WTC11 (cell line): ENCODE data around the gene WNK2. TPM values are rescaled to one million over a fixed set of nuclear protein-coding genes. Genes with fewer than 3 reads are reported as not detected.

Experiments used
- ATAC-seq: fragments of 200-7000 bp; cut with Tn5 transposase; 2 replicates; pipeline ENCODE4 v1.10.0; 2021; ENCODE audit warnings: mild to moderate bottlenecking, moderate library complexity
- CTCF ChIA-PET: fragments of 300-600 bp; sonication (Branson Sonifier 250); formaldehyde crosslinking; loops from one replicate; lab custom pipeline; 2021; ENCODE audit warnings: antibody characterized with exemption; lab: Charles Lee
- POLR2A ChIA-PET: fragments of 350-600 bp; sonication (Branson Sonifier 250); formaldehyde crosslinking; loops from one replicate; lab custom pipeline; 2021; ENCODE audit warnings: antibody characterized with exemption; lab: Charles Lee
- DNase-seq: peaks from one replicate; pipeline ENCODE4 v3.0.0; 2021; ENCODE audit warnings: low spot score
- H3K27ac Mint-ChIP-seq: 2 replicates; pipeline ENCODE4 v1.8.0; 2021; ENCODE audit warnings: mixed read lengths
- H3K27me3 Mint-ChIP-seq: 2 replicates; pipeline ENCODE4 v1.8.0; 2021; ENCODE audit warnings: low read depth, mild to moderate bottlenecking, moderate library complexity, mixed read lengths
- H3K36me3 Mint-ChIP-seq: 2 replicates; pipeline ENCODE4 v1.8.0; 2021; ENCODE audit warnings: mixed read lengths
- H3K4me1 Mint-ChIP-seq: 2 replicates; pipeline ENCODE4 v1.8.0; 2022; ENCODE audit warnings: mixed read lengths
- H3K4me3 Mint-ChIP-seq: 2 replicates; pipeline ENCODE4 v1.8.0; 2021; ENCODE audit warnings: mild to moderate bottlenecking, moderate library complexity, mixed read lengths
- H3K9me3 Mint-ChIP-seq: 2 replicates; pipeline ENCODE4 v1.8.0; 2021; ENCODE audit warnings: mixed read lengths
- AR ChIP-seq: fragments of 250-450 bp; sonication (Bioruptor Pico); IDR thresholded peaks from 2 replicates; pipeline ENCODE4 v1.9.0; 2021; ENCODE audit warnings: mild to moderate bottlenecking
- ATF1 ChIP-seq: sonication (generic); formaldehyde crosslinking; IDR thresholded peaks from 2 replicates; pipeline ENCODE4 v1.8.1; 2023; ENCODE audit warnings: mild to moderate bottlenecking, moderate library complexity, missing genetic modification reagents
- ATF3 ChIP-seq: sonication (generic); formaldehyde crosslinking; conservative IDR thresholded peaks from 2 replicates; pipeline ENCODE4 v1.8.1; 2022; ENCODE audit warnings: mild to moderate bottlenecking, missing genetic modification reagents
- CREM ChIP-seq: sonication (generic); formaldehyde crosslinking; IDR thresholded peaks from 2 replicates; pipeline ENCODE4 v1.8.1; 2022; ENCODE audit warnings: mild to moderate bottlenecking, missing genetic modification reagents, moderate library complexity
- E2F4 ChIP-seq: sonication (generic); formaldehyde crosslinking; IDR thresholded peaks from 2 replicates; pipeline ENCODE4 v1.8.1; 2022; ENCODE audit warnings: low read depth, mild to moderate bottlenecking, moderate library complexity, missing genetic modification reagents, borderline replicate concordance
- ESRRA ChIP-seq: sonication (generic); formaldehyde crosslinking; IDR thresholded peaks from 2 replicates; pipeline ENCODE4 v1.8.1; 2022; ENCODE audit warnings: mild to moderate bottlenecking, missing genetic modification reagents, borderline replicate concordance
- ETV6 ChIP-seq: sonication (generic); formaldehyde crosslinking; IDR thresholded peaks from 2 replicates; pipeline ENCODE4 v1.8.1; 2022; ENCODE audit warnings: mild to moderate bottlenecking, missing genetic modification reagents
- GRHL2 ChIP-seq: fragments of 250-450 bp; sonication (Bioruptor Pico); IDR thresholded peaks from 2 replicates; pipeline ENCODE4 v1.8.0; 2022; ENCODE audit warnings: mild to moderate bottlenecking, moderate library complexity; ENCODE audit not compliant: insufficient replicate concordance, severe bottlenecking
- HMGXB4 ChIP-seq: sonication (generic); formaldehyde crosslinking; IDR thresholded peaks from 2 replicates; pipeline ENCODE4 v1.8.1; 2023; ENCODE audit warnings: mild to moderate bottlenecking, moderate library complexity, missing genetic modification reagents
- MAX ChIP-seq: sonication (generic); formaldehyde crosslinking; IDR thresholded peaks from 2 replicates; pipeline ENCODE4 v1.8.0; 2022; ENCODE audit warnings: mild to moderate bottlenecking, missing genetic modification reagents
- NFATC4 ChIP-seq: fragments of 250-450 bp; sonication (Bioruptor Pico); IDR thresholded peaks from 2 replicates; pipeline ENCODE4 v1.9.0; 2021; ENCODE audit warnings: mild to moderate bottlenecking
- NFE2L1 ChIP-seq: sonication (generic); formaldehyde crosslinking; IDR thresholded peaks from 2 replicates; pipeline ENCODE4 v1.8.1; 2023; ENCODE audit warnings: missing genetic modification reagents
- SMAD4 ChIP-seq: sonication (generic); formaldehyde crosslinking; IDR thresholded peaks from 2 replicates; pipeline ENCODE4 v1.8.0; 2022; ENCODE audit warnings: mild to moderate bottlenecking, missing genetic modification reagents
- TEAD1 ChIP-seq: sonication (generic); formaldehyde crosslinking; IDR thresholded peaks from 2 replicates; pipeline ENCODE4 v1.8.0; 2022; ENCODE audit warnings: mild to moderate bottlenecking, missing genetic modification reagents
- USF1 ChIP-seq: sonication (generic); formaldehyde crosslinking; IDR thresholded peaks from 2 replicates; pipeline ENCODE4 v1.8.0; 2022; ENCODE audit warnings: mild to moderate bottlenecking, missing genetic modification reagents
- ZNF121 ChIP-seq: sonication (generic); formaldehyde crosslinking; IDR thresholded peaks from 2 replicates; pipeline ENCODE4 v1.8.0; 2023; ENCODE audit warnings: missing genetic modification reagents
- ZNF232 ChIP-seq: sonication (generic); formaldehyde crosslinking; IDR thresholded peaks from 2 replicates; pipeline ENCODE4 v1.8.0; 2022; ENCODE audit warnings: mild to moderate bottlenecking, missing genetic modification reagents
- ZNF263 ChIP-seq: sonication (generic); formaldehyde crosslinking; IDR thresholded peaks from 2 replicates; pipeline ENCODE4 v1.8.1; 2022; ENCODE audit warnings: low read depth, mild to moderate bottlenecking, moderate library complexity, missing genetic modification reagents
- ZNF423 ChIP-seq: fragments of 250-450 bp; sonication (Bioruptor Pico); IDR thresholded peaks from 2 replicates; pipeline ENCODE4 v2.1.2; 2022; ENCODE audit warnings: mild to moderate bottlenecking, moderate library complexity
- total RNA-seq: library from RNA; stranded (reverse); gene quantifications from 3 replicates; pipeline ENCODE4 v1.2.3, GENCODE V29; 2021

Gene WNK2
- total RNA-seq, 1 experiment from 2014 or later, result 120 TPM

- Mint-ChIP-seq H3K4me3 (no peak overlapping the region), H3K27ac (no peak overlapping the region), H3K27me3 (no peaks in the 10 kb centered on the region; the same call in 1 of the 2 replicates), H3K9me3 (no peaks in the 10 kb centered on the region), H3K4me1 (0 out of 2 replicates have a peak, but pooled peaks cover 3% of the 10 kb centered on the region), H3K36me3 (no peaks in the 10 kb centered on the region)
- ChIA-PET POLR2A (interaction anchor here (1.0 kb wide), 1 partner anchor 10 kb away, joined by 3 read pairs; no protein-coding TSS in a partner anchor), CTCF (interaction anchor here (1.1 to 4.5 kb wide), 4 partner anchors 10 to 138 kb away, joined by 3 to 31 read pairs (median 8); no protein-coding TSS in a partner anchor)
- no peak for ATAC-seq
- TF ChIP-seq USF1 (CRISPR knock-in tag) (no peak), HMGXB4 (CRISPR knock-in tag) (no peak), NFATC4 (CRISPR knock-in tag) (no peak), GRHL2 (no peak)
- no peak for DNase-seq
Observed at GRCh38 chr9:93292288-93292615, 108.3 kb downstream of the WNK2 start.

- ATAC-seq, result no peak
- no peak for TF ChIP-seq NFE2L1 (CRISPR knock-in tag)
- TF ChIP-seq ZNF232 (CRISPR knock-in tag), result no peak
- no peak for TF ChIP-seq ATF3 (CRISPR knock-in tag)
- TF ChIP-seq ESRRA (CRISPR knock-in tag), result no peak
- TF ChIP-seq ZNF121 (CRISPR knock-in tag), result no peak
- TF ChIP-seq E2F4 (CRISPR knock-in tag), result no peak
- no peak for TF ChIP-seq TEAD1 (CRISPR knock-in tag)
- no peak for TF ChIP-seq SMAD4 (CRISPR knock-in tag)
- TF ChIP-seq ATF1, result no peak
- no peak for TF ChIP-seq ZNF263 (CRISPR knock-in tag)
- TF ChIP-seq ZNF423 (CRISPR knock-in tag), result no peak
- no peaks in the 10 kb centered on the region; the same call in 1 of the 2 replicates for H3K27me3 Mint-ChIP-seq
- ChIA-PET CTCF (interaction anchor here (0.7 to 1.8 kb wide), 3 partner anchors 10 to 129 kb away, joined by 3 to 8 read pairs (median 3); no protein-coding TSS in a partner anchor), POLR2A (no interaction called here)
- H3K36me3 Mint-ChIP-seq, result no peaks in the 10 kb centered on the region
- no peak for DNase-seq
- no peak overlapping the region for H3K27ac Mint-ChIP-seq
- H3K4me1 Mint-ChIP-seq, result 0 out of 2 replicates have a peak, but pooled peaks cover 7% of the 10 kb centered on the region
- H3K9me3 Mint-ChIP-seq, result no peaks in the 10 kb centered on the region
- no peak overlapping the region for H3K4me3 Mint-ChIP-seq
Observed at GRCh38 chr9:93292664-93293328, 108.9 kb downstream of the WNK2 start.

- Mint-ChIP-seq H3K4me1 (peaks cover 6% of the 10 kb centered on the region; the same call in 1 of the 2 replicates), H3K4me3 (no peak overlapping the region), H3K9me3 (no peaks in the 10 kb centered on the region), H3K27me3 (no peaks in the 10 kb centered on the region), H3K27ac (no peak overlapping the region), H3K36me3 (no peaks in the 10 kb centered on the region)
- TF ChIP-seq CREM (CRISPR knock-in tag) (no peak), MAX (CRISPR knock-in tag) (no peak), AR (CRISPR knock-in tag) (no peak), NFATC4 (CRISPR knock-in tag) (no peak), ETV6 (CRISPR knock-in tag) (no peak)
- no peak for ATAC-seq
- CTCF ChIA-PET, result interaction anchor here (0.9 to 1.0 kb wide), 2 partner anchors 9 to 185 kb away, joined by 4 read pairs; no protein-coding TSS in a partner anchor
- DNase-seq, result no peak
- POLR2A ChIA-PET, result no interaction called here
Observed at GRCh38 chr9:93294011-93294410, 110.1 kb downstream of the WNK2 start.
